Stimulated activated naive B cell treated with anti-CD40 and anti-IgM and Interleukin-4, amounts not matched to agents 10 μg/mL and 1 μg/mL and 100 μg/mL, for 72 hours (primary cell): Measurements from ENCODE around the gene P2RY11.

Source experiments
- ATAC-seq, 2 donors: fragments of 150-1000 bp; cut with Tn5 transposase; replicated peaks; 2 replicates each; pipeline ENCODE4 v1.10.0; 2021; ENCODE audit warnings: moderate library complexity in 1 of 2
- DNase-seq: peaks from one replicate; pipeline ENCODE4 v3.0.0; 2021
- H3K27ac Mint-ChIP-seq: one replicate; pipeline ENCODE4 v1.8.0; 2022; ENCODE audit warnings: mild to moderate bottlenecking, mixed read lengths
- H3K27me3 Mint-ChIP-seq, 2 donors: one replicate each; pipeline ENCODE4 v1.8.0; 2022; ENCODE audit warnings: mixed read lengths in 2 of 2
- H3K36me3 Mint-ChIP-seq, 2 donors: one replicate each; pipeline ENCODE4 v1.8.0; 2022; ENCODE audit warnings: mixed read lengths in 2 of 2, mild to moderate bottlenecking in 1 of 2
- H3K4me1 Mint-ChIP-seq, 2 donors: one replicate each; pipeline ENCODE4 v1.8.0; 2022; ENCODE audit warnings: mixed read lengths in 2 of 2, mild to moderate bottlenecking in 1 of 2
- H3K4me3 Mint-ChIP-seq, 2 donors: one replicate each; pipeline ENCODE4 v1.8.0; 2022; ENCODE audit warnings: mild to moderate bottlenecking in 2 of 2, mixed read lengths in 2 of 2, moderate library complexity in 1 of 2
- H3K9me3 Mint-ChIP-seq, 2 donors: one replicate each; pipeline ENCODE4 v1.8.0; 2022; ENCODE audit warnings: mixed read lengths in 2 of 2, mild to moderate bottlenecking in 1 of 2

P2RY11 gene

DNA sequence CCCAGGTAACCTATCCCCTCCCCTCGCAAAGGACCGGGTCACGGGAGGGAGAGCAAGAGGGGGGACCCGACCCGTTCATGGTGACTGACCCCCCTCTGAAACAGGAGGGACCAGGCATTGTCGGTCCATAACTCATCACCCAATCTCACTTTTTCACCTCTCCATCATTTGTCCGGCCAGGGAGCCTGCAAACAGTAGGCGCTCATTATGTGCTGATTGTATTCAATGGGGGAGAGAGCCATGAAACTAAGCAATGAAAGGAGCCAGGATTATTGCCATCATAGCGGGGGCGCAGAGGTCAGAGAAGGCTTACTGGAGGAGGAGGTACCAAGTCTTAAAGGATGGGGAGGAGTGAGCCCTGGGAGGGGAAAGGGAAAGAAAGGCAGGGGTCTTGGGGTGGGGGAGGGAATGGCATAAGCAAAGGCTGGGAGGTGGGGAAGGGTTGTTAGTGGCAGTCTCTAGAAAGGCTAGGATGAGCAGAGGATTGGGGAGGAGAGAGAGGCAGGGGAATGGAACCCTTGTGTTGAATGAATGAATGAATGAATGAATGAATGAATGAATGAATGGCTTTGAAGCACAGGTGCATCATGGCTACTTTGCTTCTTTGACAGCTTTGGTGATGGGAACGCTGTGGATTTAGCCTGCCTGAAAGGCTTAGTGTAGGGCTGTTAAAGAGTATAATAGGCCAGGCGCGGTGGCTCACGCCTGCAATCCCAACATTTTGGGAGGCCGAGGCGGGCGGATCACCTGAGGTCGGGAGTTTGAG, 24.0 kb upstream of the P2RY11 start:
- no peak for DNase-seq
- Mint-ChIP-seq H3K27me3 (no peaks in the 10 kb centered on the region), H3K36me3 (peaks cover 34 to 37% of the 10 kb centered on the region in 2 donors), H3K27ac (peak overlapping the region; percentile 92), H3K4me3 (peak overlapping the region; percentile 90 to 92), H3K4me1 (peaks cover 18 to 28% of the 10 kb centered on the region in 2 donors), H3K9me3 (peaks cover 0 to 1% of the 10 kb centered on the region in 2 donors)
- no peak for ATAC-seq

DNA sequence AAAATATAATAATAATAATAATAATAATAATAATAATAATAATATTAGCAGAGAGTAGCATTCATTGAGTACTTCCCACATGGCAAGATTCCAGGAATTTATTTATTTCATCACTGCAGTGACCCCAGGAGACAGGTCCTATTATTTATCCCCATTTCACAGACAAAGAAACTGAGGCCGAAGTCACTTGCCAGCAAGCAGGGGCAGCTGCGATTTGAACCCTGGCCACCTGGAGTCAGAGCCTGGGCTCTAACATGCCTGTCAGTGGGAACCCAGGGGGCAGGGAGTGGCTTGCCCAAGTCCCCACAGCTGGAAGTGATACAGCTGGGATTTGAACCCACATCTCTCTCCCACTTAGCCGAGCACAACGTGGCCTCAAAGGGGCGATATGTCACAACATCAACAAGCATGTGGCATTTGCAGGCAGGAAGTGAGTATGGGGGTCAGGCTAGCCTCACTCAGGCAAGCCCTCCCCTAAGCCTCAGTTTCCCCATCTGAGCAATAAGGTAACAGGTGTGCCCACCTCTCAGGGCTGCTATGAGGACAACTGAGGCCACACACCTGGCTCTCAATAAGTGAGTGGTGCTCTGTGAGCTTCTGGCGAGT, 22.4 kb upstream of the P2RY11 start:
- Mint-ChIP-seq H3K4me1 (peaks cover 22 to 42% of the 10 kb centered on the region in 2 donors), H3K27me3 (no peaks in the 10 kb centered on the region), H3K36me3 (peaks cover 49 to 53% of the 10 kb centered on the region in 2 donors), H3K27ac (peak overlapping the region; percentile 31), H3K9me3 (peaks cover 0 to 1% of the 10 kb centered on the region in 2 donors), H3K4me3 (peak overlapping the region in 1 of 2 donors; percentile 14)
- no peak for ATAC-seq
- no peak for DNase-seq

DNA sequence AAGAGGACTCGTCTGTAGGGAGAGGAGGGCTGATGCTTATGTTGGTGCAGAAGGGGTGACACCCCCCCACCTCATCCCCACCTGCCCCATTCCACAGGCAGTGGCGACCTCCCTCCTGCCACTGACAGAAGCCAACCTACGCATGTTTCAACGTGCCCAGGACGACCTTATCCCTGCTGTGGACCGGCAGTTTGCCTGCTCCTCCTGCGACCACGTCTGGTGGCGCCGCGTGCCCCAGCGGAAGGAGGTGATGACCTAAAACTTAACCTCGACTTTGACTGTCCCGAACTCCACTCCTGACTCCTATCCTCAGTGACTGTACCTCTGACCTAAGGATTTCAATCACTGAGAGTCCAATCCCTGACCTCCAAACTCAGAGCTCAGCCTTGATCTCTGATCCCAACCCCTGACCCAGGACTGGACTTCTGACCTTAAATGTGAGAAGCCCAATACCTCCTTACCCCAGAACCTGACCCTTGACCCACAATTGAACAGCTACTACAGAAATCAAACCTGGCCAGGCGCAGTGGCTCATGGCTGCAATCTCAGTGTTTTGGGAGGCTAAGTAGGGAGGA, 21.6 kb upstream of the P2RY11 start:
- ATAC-seq = no peak
- Mint-ChIP-seq H3K36me3 (peaks cover 57 to 61% of the 10 kb centered on the region in 2 donors), H3K27ac (peak overlapping the region; percentile 49), H3K9me3 (peaks cover 0 to 4% of the 10 kb centered on the region in 2 donors), H3K4me1 (peaks cover 22 to 47% of the 10 kb centered on the region in 2 donors), H3K27me3 (no peaks in the 10 kb centered on the region), H3K4me3 (no peak overlapping the region)
- DNase-seq = no peak

DNA sequence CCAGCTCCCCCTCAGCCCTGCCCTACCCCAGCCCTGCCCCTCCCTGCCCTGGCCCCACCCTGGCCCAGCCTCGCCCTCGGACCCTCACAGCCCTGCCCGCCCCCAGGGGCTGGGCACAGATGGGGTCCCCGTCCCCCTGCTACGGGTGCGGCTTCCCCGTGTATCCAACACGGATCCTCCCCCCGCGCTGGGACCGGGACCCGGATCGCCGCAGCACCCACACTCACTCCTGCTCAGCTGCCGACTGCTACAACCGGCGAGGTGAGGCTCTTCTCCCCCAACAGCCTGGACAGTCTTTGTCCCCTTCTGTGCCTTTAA, 20.2 kb upstream of the P2RY11 start:
- ATAC-seq = no peak
- peaks cover 0 to 4% of the 10 kb centered on the region in 2 donors for H3K9me3 Mint-ChIP-seq
- peaks cover 61 to 62% of the 10 kb centered on the region in 2 donors for H3K36me3 Mint-ChIP-seq
- H3K4me1 Mint-ChIP-seq = peaks cover 22 to 43% of the 10 kb centered on the region in 2 donors
- peak overlapping the region; percentile 83 for H3K27ac Mint-ChIP-seq
- H3K27me3 Mint-ChIP-seq = no peaks in the 10 kb centered on the region
- no peak for DNase-seq
- no peak overlapping the region for H3K4me3 Mint-ChIP-seq

DNA sequence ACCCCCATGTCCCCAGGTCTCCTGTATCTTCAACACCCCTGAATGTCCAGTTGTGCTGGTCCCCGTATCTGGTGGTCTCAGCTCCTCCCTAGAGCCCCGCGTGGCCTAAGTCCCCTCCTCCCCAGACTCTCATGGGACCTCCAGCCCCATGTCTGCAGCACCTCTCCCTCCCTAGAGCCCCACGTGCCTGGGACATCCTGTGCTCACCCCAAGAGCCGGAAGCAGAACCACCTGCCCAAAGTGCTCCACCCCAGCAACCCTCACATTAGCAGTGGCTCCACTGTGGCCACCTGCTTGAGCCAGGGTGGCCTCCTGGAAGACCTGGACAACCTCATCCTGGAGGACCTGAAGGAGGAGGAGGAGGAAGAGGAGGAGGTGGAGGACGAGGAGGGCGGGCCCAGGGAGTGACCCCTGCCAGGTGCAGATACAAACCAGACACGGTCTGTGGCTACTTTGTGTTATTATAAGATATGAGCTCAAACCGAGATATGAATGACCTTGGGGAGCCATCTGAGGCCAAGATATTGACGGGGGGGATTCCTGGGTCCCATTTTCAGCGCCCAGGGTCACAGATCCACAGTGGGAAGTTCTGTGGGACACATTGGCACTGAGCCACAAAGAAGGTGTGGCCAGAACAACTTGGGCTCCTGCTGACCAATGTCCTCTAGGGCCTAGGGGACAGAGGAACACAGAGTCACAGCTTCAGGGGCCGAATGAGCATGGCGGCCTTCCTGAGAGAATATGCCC, 19.4 kb upstream of the P2RY11 start:
- peaks cover 59% of the 10 kb centered on the region in 2 donors for H3K36me3 Mint-ChIP-seq
- H3K4me3 Mint-ChIP-seq = peak overlapping the region; percentile 8 to 28
- ATAC-seq (no peak), DNase-seq (no peak)
- H3K4me1 Mint-ChIP-seq = peaks cover 21 to 44% of the 10 kb centered on the region in 2 donors
- peak overlapping the region; percentile 83 for H3K27ac Mint-ChIP-seq
- H3K9me3 Mint-ChIP-seq = peaks cover 0 to 4% of the 10 kb centered on the region in 2 donors
- no peaks in the 10 kb centered on the region for H3K27me3 Mint-ChIP-seq

DNA sequence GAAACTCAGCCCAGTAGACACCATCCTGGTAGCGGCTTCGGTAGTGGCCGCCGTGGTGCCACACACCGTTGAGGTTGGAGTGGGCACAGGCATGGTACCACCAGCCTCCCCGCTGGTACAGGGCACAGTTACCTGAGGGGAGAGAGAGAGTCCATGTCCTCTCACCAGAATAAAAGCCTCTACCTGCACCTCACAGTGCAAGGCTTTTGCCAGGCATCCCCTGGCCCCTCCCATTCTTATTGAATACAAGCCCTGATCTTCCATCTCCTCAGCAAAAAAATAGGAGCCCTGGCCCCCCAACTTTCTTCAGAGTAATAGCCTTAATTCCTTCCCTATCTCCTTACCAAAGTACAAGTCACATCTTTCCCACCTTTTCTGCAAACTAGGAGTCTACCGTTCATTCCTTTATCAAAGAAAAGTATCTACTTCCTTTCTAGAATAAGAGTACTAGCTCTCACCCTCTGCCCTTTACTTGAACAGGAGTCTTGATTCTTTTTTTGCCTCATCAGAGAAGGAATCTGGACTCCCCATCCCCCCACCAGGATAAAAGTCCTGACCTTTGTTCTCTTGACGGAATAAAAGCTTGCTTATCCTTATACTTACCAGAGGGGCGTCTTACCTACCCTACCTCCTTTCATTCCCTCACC, 18.7 kb upstream of the P2RY11 start:
- Mint-ChIP-seq H3K27ac (peak overlapping the region; percentile 53), H3K9me3 (peaks cover 0 to 4% of the 10 kb centered on the region in 2 donors), H3K4me1 (peaks cover 14 to 41% of the 10 kb centered on the region in 2 donors), H3K27me3 (no peaks in the 10 kb centered on the region), H3K4me3 (no peak overlapping the region), H3K36me3 (peaks cover 52 to 57% of the 10 kb centered on the region in 2 donors)
- no peak for DNase-seq
- no peak for ATAC-seq

DNA sequence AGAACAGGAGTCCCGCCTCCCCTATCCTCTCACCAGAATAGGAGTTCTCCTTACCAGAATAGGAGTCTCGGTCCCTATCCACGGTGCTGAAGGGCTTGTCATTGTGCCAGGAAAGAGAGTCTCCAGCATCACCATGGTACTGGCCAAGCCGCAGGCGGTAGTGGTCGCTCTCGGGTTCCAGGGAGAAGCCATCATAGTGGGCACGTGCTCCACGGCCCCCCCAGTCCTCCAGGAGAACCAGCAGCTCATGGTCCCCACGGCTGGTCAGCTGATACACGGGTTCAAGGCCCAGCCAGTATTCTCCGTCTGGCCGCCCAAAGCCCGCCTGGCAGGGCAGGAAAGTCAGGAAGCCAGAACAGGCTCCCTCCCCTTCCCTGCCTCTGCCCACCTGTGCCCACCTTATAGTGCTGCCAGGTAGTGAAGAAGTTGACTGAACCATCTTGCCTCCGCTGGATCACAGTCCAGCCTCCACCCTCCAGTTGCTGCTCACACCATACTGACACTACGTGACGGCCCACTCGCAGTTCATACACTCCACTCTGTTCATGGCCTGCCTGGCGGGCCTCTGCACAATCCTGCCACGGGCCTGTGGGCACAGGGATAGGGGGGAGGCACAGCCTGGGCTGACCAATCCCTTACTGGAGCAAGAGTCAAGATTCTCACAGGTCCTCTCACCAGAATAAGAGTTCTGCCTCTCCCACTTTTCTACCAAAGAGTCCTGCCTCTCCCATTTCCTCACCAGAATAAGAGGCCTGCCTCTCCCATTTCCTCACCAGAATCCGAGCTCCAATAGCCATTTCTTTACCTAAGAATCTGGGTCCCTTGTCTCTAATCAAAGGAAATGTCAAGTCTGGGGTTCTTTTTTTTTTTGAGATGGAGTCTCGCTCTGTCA, 18.0 kb upstream of the P2RY11 start:
- H3K36me3 Mint-ChIP-seq = peaks cover 51 to 56% of the 10 kb centered on the region in 2 donors
- H3K27me3 Mint-ChIP-seq = no peaks in the 10 kb centered on the region
- no peak overlapping the region for H3K4me3 Mint-ChIP-seq
- H3K27ac Mint-ChIP-seq = peak overlapping the region; percentile 53
- DNase-seq (no peak), ATAC-seq (no peak)
- peaks cover 17 to 47% of the 10 kb centered on the region in 2 donors for H3K4me1 Mint-ChIP-seq
- peaks cover 0 to 4% of the 10 kb centered on the region in 2 donors for H3K9me3 Mint-ChIP-seq

DNA sequence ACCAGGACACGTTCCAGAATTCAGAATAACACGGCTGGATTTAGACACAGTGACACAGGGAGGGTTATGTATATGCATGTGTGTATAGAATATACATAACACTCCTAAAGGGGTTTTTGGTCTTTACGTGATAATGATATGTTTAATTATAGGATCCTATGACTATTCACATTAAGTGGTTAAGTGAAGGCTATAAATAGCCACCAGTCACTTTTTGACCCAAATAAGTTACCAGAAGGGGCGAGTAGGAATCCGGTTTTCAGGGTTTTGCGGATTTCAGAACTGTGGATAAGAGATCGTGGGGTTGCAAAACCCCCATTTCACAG, 15.9 kb upstream of the P2RY11 start:
- peaks cover 53 to 54% of the 10 kb centered on the region in 2 donors for H3K36me3 Mint-ChIP-seq
- H3K4me3 Mint-ChIP-seq = no peak overlapping the region
- DNase-seq (no peak), ATAC-seq (no peak)
- H3K9me3 Mint-ChIP-seq = peaks cover 3 to 6% of the 10 kb centered on the region in 2 donors
- H3K27ac Mint-ChIP-seq = peak overlapping the region; percentile 56
- H3K27me3 Mint-ChIP-seq = no peaks in the 10 kb centered on the region
- H3K4me1 Mint-ChIP-seq = peaks cover 29 to 65% of the 10 kb centered on the region in 2 donors

DNA sequence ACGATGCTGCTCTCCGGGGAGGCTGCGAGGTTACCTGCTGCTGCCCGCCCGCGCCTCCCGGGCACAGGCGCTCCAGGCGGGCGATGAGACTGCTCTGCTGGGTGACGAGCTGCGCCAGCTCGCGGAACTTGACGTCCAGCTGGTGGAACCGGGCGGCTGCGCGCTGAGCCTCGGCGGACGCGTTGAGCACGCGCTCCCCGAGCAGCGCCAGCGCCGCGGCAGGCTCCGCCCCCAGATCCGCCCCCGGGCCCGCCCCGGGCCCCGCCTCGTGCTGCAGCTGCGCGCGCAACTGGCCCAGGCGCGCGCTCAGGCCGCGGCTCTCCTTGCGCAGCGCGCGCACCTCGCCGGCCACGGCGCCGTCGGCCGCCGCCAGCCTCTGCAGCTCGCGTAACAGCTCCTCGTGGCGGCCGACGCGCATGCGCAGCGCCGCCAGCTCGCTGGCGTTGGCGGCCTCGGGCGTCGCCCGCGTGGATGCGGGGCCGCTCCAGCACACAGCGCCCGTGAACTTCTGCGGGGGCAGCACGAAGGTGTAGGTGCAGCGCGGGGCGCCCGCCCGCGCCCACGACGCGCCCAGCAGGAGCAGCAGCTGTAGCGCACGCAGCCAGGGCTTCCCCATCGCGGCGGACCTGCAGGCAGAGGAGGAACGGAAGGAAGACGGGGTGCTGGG, 15.4 kb upstream of the P2RY11 start:
- H3K27me3 Mint-ChIP-seq = no peaks in the 10 kb centered on the region
- peaks cover 3 to 6% of the 10 kb centered on the region in 2 donors for H3K9me3 Mint-ChIP-seq
- ATAC-seq = peak; percentile 84 to 90
- DNase-seq = peak; percentile 85
- H3K4me1 Mint-ChIP-seq = peaks cover 32 to 70% of the 10 kb centered on the region in 2 donors
- peaks cover 52 to 55% of the 10 kb centered on the region in 2 donors for H3K36me3 Mint-ChIP-seq
- H3K4me3 Mint-ChIP-seq = peak overlapping the region; percentile 44 to 81
- peak overlapping the region; percentile 81 for H3K27ac Mint-ChIP-seq

DNA sequence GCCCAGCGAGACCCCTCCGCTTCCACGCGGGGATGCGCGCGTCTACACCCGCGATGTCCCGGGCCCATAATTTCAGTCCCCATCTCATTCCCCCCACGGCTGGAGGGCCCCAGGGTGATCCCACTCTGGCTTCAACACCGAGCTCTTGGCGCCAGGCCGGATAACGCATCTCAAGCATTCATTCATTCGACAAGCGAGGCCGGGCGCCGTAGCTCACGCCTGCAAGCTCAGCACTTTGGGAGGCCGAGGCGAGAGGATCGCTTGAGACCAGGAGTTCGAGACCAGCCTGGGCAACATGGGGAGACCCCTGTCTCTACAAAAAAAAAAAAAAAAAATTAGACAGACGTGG, 14.9 kb upstream of the P2RY11 start:
- peak overlapping the region; percentile 81 for H3K27ac Mint-ChIP-seq
- H3K4me1 Mint-ChIP-seq = peaks cover 30 to 71% of the 10 kb centered on the region in 2 donors
- ATAC-seq (no peak), DNase-seq (no peak)
- no peaks in the 10 kb centered on the region for H3K27me3 Mint-ChIP-seq
- peak overlapping the region; percentile 44 to 81 for H3K4me3 Mint-ChIP-seq
- H3K36me3 Mint-ChIP-seq = peaks cover 49 to 52% of the 10 kb centered on the region in 2 donors
- peaks cover 3 to 5% of the 10 kb centered on the region in 2 donors for H3K9me3 Mint-ChIP-seq

DNA sequence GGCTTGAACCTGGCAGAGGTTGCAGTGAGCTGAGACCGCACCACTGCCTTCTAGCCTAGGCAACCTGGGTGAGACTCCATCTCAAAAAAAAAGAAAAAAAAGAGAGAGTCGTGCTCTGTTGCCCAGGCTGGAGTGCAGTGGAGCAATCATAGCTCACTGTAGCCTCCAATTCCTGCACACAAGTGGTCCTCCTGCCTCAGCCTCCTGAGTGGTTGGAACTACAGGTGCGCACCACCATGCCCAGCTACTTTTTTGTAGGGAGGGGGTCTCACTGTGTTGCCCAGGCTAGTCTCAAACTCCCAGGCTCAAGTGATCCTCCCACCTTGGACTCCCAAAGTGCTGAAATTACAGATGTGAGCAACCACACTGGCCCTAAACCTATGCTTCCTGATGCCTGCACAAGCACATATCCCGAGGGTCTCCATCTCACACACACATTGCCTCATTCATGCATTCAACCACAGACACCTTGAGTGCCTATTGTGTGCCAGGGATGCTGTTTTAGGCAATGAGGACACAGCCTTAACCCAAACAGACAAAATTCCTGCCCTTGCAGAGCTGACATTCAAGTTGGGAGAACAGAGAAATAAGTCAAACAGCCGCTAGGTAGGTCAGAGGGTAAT, 11.2 kb upstream of the P2RY11 start:
- Mint-ChIP-seq H3K27me3 (no peaks in the 10 kb centered on the region), H3K4me1 (peaks cover 40 to 77% of the 10 kb centered on the region in 2 donors), H3K36me3 (peaks cover 19 to 22% of the 10 kb centered on the region in 2 donors), H3K9me3 (peaks cover 2 to 3% of the 10 kb centered on the region in 2 donors), H3K4me3 (peak overlapping the region; percentile 67 to 72), H3K27ac (peak overlapping the region; percentile 91)
- no peak for ATAC-seq
- no peak for DNase-seq

DNA sequence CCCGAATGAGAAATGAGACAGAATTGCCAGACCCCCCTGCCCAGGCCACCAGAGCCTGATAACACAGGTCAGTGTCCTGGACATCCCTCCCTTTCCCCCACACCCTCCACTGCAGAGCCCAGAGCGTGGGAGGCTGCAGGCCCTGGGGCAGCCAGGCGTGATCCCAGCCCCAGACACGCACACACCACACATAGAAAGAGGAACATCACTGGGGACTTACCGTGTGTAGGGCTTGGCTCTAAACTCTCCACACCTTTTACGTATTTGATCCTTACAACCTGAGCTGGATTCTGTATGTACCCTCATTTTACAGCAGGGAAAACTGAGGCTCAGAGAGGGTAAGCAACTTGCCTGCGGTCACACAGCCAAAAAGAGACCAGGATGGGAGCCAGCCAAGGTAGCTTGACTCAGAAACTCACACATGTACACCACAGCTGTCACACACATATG, 8.7 kb upstream of the P2RY11 start:
- Mint-ChIP-seq H3K27me3 (no peaks in the 10 kb centered on the region), H3K27ac (peak overlapping the region; percentile 100), H3K4me1 (peaks cover 48 to 85% of the 10 kb centered on the region in 2 donors), H3K36me3 (peaks cover 24 to 34% of the 10 kb centered on the region in 2 donors), H3K4me3 (peak overlapping the region; percentile 89), H3K9me3 (peaks cover 2 to 3% of the 10 kb centered on the region in 2 donors)
- peak; percentile 65 for ATAC-seq
- DNase-seq = peak; percentile 89
